HEK293 (cell line): ENCODE results near the gene PDZRN3.
A peak's percentile ranks its signal among the peaks of the same experiment; 100 is the strongest.

Source experiments
- CTCF ChIA-PET: fragments of 350-600 bp; formaldehyde crosslinking; extraction: SDS; loops from one replicate; lab custom pipeline; 2021; ENCODE audit warnings: antibody characterized with exemption; lab: Yijun Ruan, JAX
- POLR2A ChIA-PET: fragments of 300-600 bp; formaldehyde crosslinking; extraction: SDS; loops from one replicate; lab custom pipeline; 2020; ENCODE audit warnings: antibody characterized with exemption, inconsistent platforms; lab: Yijun Ruan, JAX
- H3K27ac ChIP-seq: fragments of 200-500 bp; sonication (Bioruptor generic); 2 replicates; pipeline ENCODE4 v1.5.1; 2014; ENCODE audit warnings: low read depth, low read length, control low read depth, inconsistent platforms; ENCODE audit errors: extremely low read depth
- H3K36me3 ChIP-seq, 2 experiments: fragments of 200-500 bp in 1 of 2; sonication (Bioruptor generic) in 1 of 2; 1 replicate in 1 of 2; 2 replicates in 1 of 2; pipeline ENCODE4 v1.5.1; 2014 to 2017; ENCODE audit warnings: inconsistent platforms in 2 of 2, low read length in 2 of 2; ENCODE audit not compliant: control insufficient read depth in 2 of 2, insufficient read depth in 1 of 2
- H3K4me1 ChIP-seq: fragments of 200-500 bp; sonication (Bioruptor generic); 2 replicates; pipeline ENCODE4 v1.5.1; 2014; ENCODE audit warnings: mild to moderate bottlenecking, low read length, inconsistent platforms; ENCODE audit not compliant: control insufficient read depth, insufficient read depth
- H3K4me3 ChIP-seq: 2 replicates; pipeline ENCODE4 v1.5.1; 2011; ENCODE audit warnings: low read depth, mild to moderate bottlenecking, control low read depth, low read length, moderate library complexity
- H3K9me3 ChIP-seq: fragments of 200-500 bp; sonication (Bioruptor generic); 2 replicates; pipeline ENCODE4 v1.5.1; 2014; ENCODE audit warnings: low read depth, low read length, inconsistent platforms; ENCODE audit not compliant: control insufficient read depth, insufficient read depth
- ATF2 ChIP-seq: fragments of 450-650 bp; formaldehyde crosslinking; IDR thresholded peaks from 2 replicates; pipeline ENCODE4 v1.5.1; 2016; ENCODE audit warnings: missing biosample characterization, missing genetic modification characterization, low read depth
- KLF10 ChIP-seq: fragments of 450-650 bp; IDR thresholded peaks from 2 replicates; pipeline ENCODE4 v1.5.1; 2018; ENCODE audit warnings: missing biosample characterization, mild to moderate bottlenecking, missing genetic modification characterization
- REST ChIP-seq: fragments of 450-650 bp; formaldehyde crosslinking; IDR thresholded peaks from 2 replicates; pipeline ENCODE4 v1.5.1; 2016; ENCODE audit warnings: missing biosample characterization, missing genetic modification characterization
- ZNF132 ChIP-seq: fragments of 450-650 bp; formaldehyde crosslinking; IDR thresholded peaks from 2 replicates; pipeline ENCODE4 v1.5.1; 2017; ENCODE audit warnings: missing biosample characterization, missing genetic modification characterization, borderline replicate concordance
- ZNF184 ChIP-seq: fragments of 450-650 bp; IDR thresholded peaks from 2 replicates; pipeline ENCODE4 v1.5.1; 2018; ENCODE audit warnings: missing biosample characterization, mild to moderate bottlenecking, missing genetic modification characterization
- ZNF23 ChIP-seq: fragments of 450-650 bp; formaldehyde crosslinking; IDR thresholded peaks from 2 replicates; pipeline ENCODE4 v1.5.1; 2016; ENCODE audit warnings: missing biosample characterization, missing genetic modification characterization, borderline replicate concordance
- ZNF280C ChIP-seq: fragments of 450-650 bp; formaldehyde crosslinking; IDR thresholded peaks from 2 replicates; pipeline ENCODE4 v1.5.1; 2016; ENCODE audit warnings: missing biosample characterization, missing genetic modification characterization
- ZNF324 ChIP-seq: fragments of 450-650 bp; formaldehyde crosslinking; IDR thresholded peaks from 2 replicates; pipeline ENCODE4 v1.5.1; 2016; ENCODE audit warnings: missing biosample characterization, missing genetic modification characterization
- ZNF350 ChIP-seq: fragments of 450-650 bp; formaldehyde crosslinking; IDR thresholded peaks from 2 replicates; pipeline ENCODE4 v1.5.0; 2017; ENCODE audit warnings: missing biosample characterization, mild to moderate bottlenecking, missing genetic modification characterization
- ZNF677 ChIP-seq: fragments of 450-650 bp; IDR thresholded peaks from 2 replicates; pipeline ENCODE4 v1.5.0; 2018; ENCODE audit warnings: missing biosample characterization, mild to moderate bottlenecking, missing genetic modification characterization, moderate library complexity
- ZSCAN30 ChIP-seq: fragments of 450-650 bp; IDR thresholded peaks from 2 replicates; pipeline ENCODE4 v1.5.1; 2018; ENCODE audit warnings: missing biosample characterization, mild to moderate bottlenecking, missing genetic modification characterization, moderate library complexity
- TF ChIP-seq, protein P1 (sequence below): fragments of 450-650 bp; formaldehyde crosslinking; IDR thresholded peaks from 2 replicates; pipeline ENCODE4 v1.5.1; 2016; ENCODE audit warnings: missing biosample characterization, missing genetic modification characterization, low read depth

The PDZRN3 gene

DNA sequence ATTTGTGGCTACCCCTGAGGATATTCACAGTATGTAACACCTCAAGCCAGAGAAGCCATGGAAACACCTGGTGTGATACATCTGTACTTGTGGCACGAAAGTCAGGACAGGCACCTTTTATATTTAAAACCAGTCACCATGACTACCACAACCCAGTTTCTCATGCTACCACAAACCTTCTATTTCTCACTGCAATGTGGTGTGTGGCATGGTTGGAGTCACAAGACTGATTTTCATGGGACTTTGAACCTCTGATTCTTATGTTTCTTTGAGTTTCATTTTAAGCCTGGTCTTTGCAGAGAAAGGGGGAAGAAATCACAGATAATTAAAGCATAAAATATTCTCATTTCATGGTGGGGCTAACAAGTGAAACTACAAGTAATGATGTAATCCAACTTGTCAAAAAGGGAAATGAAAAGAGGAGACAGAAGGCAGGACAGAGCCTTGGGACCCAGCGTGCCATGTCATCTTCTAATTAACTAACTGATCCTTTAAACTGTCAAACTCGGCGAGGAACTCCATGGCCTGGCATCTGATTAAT is 175.9 kb downstream of the PDZRN3 start:
- CTCF ChIA-PET: interaction anchor here (0.6 to 1.2 kb wide), 3 partner anchors 54 to 1510 kb away, joined by 3 to 4 read pairs (median 3); no protein-coding TSS in a partner anchor

GRCh38 chr3:73448041-73448440 is 176.7 kb downstream of the PDZRN3 start:
- CTCF ChIA-PET: interaction anchor here (0.6 to 1.4 kb wide), 4 partner anchors 16 to 1509 kb away, joined by 3 to 5 read pairs (median 4); no protein-coding TSS in a partner anchor
- no peak overlapping the region for H3K27ac ChIP-seq
- H3K36me3 ChIP-seq: no peaks in the 10 kb centered on the region
- H3K9me3 ChIP-seq: no peaks in the 10 kb centered on the region
- TF ChIP-seq ZNF324 (tag by site-specific recombination) (no peak), ZNF350 (no peak), ZNF280C (tag by site-specific recombination) (no peak), ZNF23 (no peak), ZSCAN30 (no peak), REST (tag by site-specific recombination) (no peak)
- POLR2A ChIA-PET: no interaction called here
- no peaks in the 10 kb centered on the region for H3K4me1 ChIP-seq
- no peak overlapping the region for H3K4me3 ChIP-seq

More for the DNA sequence above, 175.9 kb downstream of the PDZRN3 start:
- H3K4me3 ChIP-seq: no peak overlapping the region
- no peak for TF ChIP-seq KLF10 (tag by site-specific recombination)
- no peak for TF ChIP-seq ZNF132 (tag by site-specific recombination)
- no peak for TF ChIP-seq ZNF677 (tag by site-specific recombination)
- TF ChIP-seq ATF2 (tag by site-specific recombination): peak; percentile 32; the same call in 1 of the 2 replicates
- TF ChIP-seq, protein P1, sequence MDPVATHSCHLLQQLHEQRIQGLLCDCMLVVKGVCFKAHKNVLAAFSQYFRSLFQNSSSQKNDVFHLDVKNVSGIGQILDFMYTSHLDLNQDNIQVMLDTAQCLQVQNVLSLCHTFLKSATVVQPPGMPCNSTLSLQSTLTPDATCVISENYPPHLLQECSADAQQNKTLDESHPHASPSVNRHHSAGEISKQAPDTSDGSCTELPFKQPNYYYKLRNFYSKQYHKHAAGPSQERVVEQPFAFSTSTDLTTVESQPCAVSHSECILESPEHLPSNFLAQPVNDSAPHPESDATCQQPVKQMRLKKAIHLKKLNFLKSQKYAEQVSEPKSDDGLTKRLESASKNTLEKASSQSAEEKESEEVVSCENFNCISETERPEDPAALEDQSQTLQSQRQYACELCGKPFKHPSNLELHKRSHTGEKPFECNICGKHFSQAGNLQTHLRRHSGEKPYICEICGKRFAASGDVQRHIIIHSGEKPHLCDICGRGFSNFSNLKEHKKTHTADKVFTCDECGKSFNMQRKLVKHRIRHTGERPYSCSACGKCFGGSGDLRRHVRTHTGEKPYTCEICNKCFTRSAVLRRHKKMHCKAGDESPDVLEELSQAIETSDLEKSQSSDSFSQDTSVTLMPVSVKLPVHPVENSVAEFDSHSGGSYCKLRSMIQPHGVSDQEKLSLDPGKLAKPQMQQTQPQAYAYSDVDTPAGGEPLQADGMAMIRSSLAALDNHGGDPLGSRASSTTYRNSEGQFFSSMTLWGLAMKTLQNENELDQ: no peak
- no peak for TF ChIP-seq ZNF184 (tag by site-specific recombination)
- TF ChIP-seq, all 188 proteins: peak for 1
- Histone ChIP-seq H3K36me3 (no peaks in the 10 kb centered on the region), H3K4me1 (no peaks in the 10 kb centered on the region), H3K27ac (no peak overlapping the region), H3K9me3 (no peaks in the 10 kb centered on the region)
- POLR2A ChIA-PET: no interaction called here
